ENCODE measurements around the gene TMEM204. TPM values are rescaled to one million over a fixed set of nuclear protein-coding genes. Genes with fewer than 3 reads are reported as not detected.
A peak's percentile ranks its signal among the peaks of the same experiment; 100 is the strongest.

TMEM204 gene
- total and polyA plus RNA-seq, 2 donors (not counting 1 experiment from before 2014, with no cell fraction given), result 0.27 to 2.7 TPM

GRCh38 chr16:1492923-1493745 lies 40.3 kb upstream of the TMEM204 start, which contains the start of gene TELO2:
TSS of gene TELO2 (plus strand) at chr16:1493360. CDS start at chr16:1494282, 922 bp downstream.
- peak within 1 kb of the TSS; percentile 36 to 87 (median 75) for H3K4me3 ChIP-seq (ENCODE audit: control extremely low read depth in 1 of 5, extremely low read depth in 1 of 5, insufficient read depth in 1 of 5, low read depth in 2 of 5, low read length in 4 of 5)
- H2AFZ ChIP-seq (ENCODE audit: insufficient read depth, low read depth, low read length, poor library complexity, severe bottlenecking), result peak within 1 kb of the TSS; percentile 90
- WGBS (ENCODE audit: insufficient coverage), result under 1% methylated on average over 81 of the region's 89 CpGs
- no peaks in the 10 kb centered on the region for H3K9me3 ChIP-seq (ENCODE audit: control extremely low read depth in 1 of 3, control insufficient read depth in 2 of 3, insufficient read depth in 1 of 3, low read length in 2 of 3)
- H3K79me2 ChIP-seq (ENCODE audit: control insufficient read depth, insufficient read depth, low read length), result peaks cover 54% of the 10 kb centered on the region
- H3K4me1 Mint-ChIP-seq, result peaks cover 17% of the 10 kb centered on the region
- H3K36me3 ChIP-seq (replicated peaks in 1 of 2; ENCODE audit: control extremely low read depth in 1 of 2, control insufficient read depth in 1 of 2, extremely low read depth in 1 of 2, insufficient read depth in 2 of 2, low read length in 1 of 2), result peaks cover 0 to 30% of the 10 kb centered on the region in 2 experiments
- H3K27me3 ChIP-seq (replicated peaks in 1 of 4; ENCODE audit: control extremely low read depth in 1 of 4, control insufficient read depth in 3 of 4, insufficient read depth in 4 of 4, low read length in 3 of 4), result no peaks in the 10 kb centered on the region
- peak; percentile 92 for DNase-seq
- TF ChIP-seq CTCF (IDR thresholded peaks at IDR 0.05) (no peak), EZH2 (IDR thresholded peaks at IDR 0.05; ENCODE audit: borderline replicate concordance, insufficient read depth, low read depth, low read length, poor library complexity, severe bottlenecking) (no peak)
- H3K4me2 ChIP-seq (replicated peaks; ENCODE audit: low read depth, low read length, poor library complexity, severe bottlenecking), result peak within 1 kb of the TSS; percentile 99
- peaks cover 17 to 25% of the 10 kb centered on the region in 2 donors for H3K4me1 ChIP-seq (ENCODE audit: control insufficient read depth in 2 of 2, insufficient read depth in 2 of 2, low read length in 2 of 2)
- H3K4me3 Mint-ChIP-seq, result peak within 1 kb of the TSS; percentile 97
- peak within 1 kb of the TSS; percentile 85 for H3K9ac ChIP-seq (ENCODE audit: low read length)
- peak within 1 kb of the TSS; percentile 95 to 96 for H3K27ac ChIP-seq (ENCODE audit: low read length in 2 of 2)
- H4K20me1 ChIP-seq (ENCODE audit: control insufficient read depth, insufficient read depth, low read length, poor library complexity, severe bottlenecking), result peaks cover 31% of the 10 kb centered on the region
- peak within 1 kb of the TSS; percentile 99 for H3K27ac Mint-ChIP-seq
- intact Hi-C loops (cut with micrococcal nuclease), result loop anchor here (1.0 to 5.0 kb wide), 5 partner anchors 13 to 119 kb away; partner anchors contain the start of genes CLCN7, CRAMP1, IFT140 and UQCC4
- no peaks in the 10 kb centered on the region for H3K9me3 Mint-ChIP-seq (ENCODE audit: insufficient read depth)
- ATAC-seq (ENCODE audit: low read depth), result peak; percentile 89
- POLR2A ChIA-PET, result interaction anchor here (0.5 to 2.9 kb wide), 12 partner anchors 13 to 171 kb away, joined by 3 to 21 read pairs (median 3); partner anchors contain the start of genes CCDC154 and UQCC4
- CTCF ChIA-PET, result interaction anchor here (1.0 to 1.6 kb wide), 4 partner anchors 11 to 65 kb away, joined by 3 to 9 read pairs (median 4); no protein-coding TSS in a partner anchor
- H3K27me3 Mint-ChIP-seq, result no peaks in the 10 kb centered on the region
